Fibroblast of skin of scalp (primary cell): ENCODE data around the gene ZNF423. TPM values are rescaled to one million over a fixed set of nuclear protein-coding genes. Genes with fewer than 3 reads are reported as not detected.
"Not testable (repeated sequence)": the region's sequence is repeated elsewhere in the genome, so short reads cannot be mapped to it uniquely, and the experiment has no call there.

Experiments
- DNase-seq: peaks from one replicate; pipeline ENCODE4 v3.0.0-alpha.2; 2013
- polyA plus RNA-seq, 2 experiments: library from polyadenylated mRNA; unstranded; fragments of 120-200 nt; gene quantifications; one replicate each; pipeline ENCODE4 v1.2.1, GENCODE V29; 2013; ENCODE audit not compliant: insufficient read length in 2 of 2

Gene ZNF423
- 8.3 TPM for polyA plus RNA-seq (2013, experiment 1 of 2; ENCODE audit: insufficient read length)
- polyA plus RNA-seq (2013, experiment 2 of 2; ENCODE audit: insufficient read length): 9.0 TPM

- no peak for DNase-seq
Observed at GRCh38 chr16:49855822-49856671, at the start of gene ZNF423. ZNF423 (minus strand) TSS chr16:49856112; CDS start chr16:49855774, 338 bp downstream.

GRCh38 chr16:49904348-49905062, 48.6 kb upstream of the ZNF423 start:
- DNase-seq: no peak

GRCh38 chr16:49902908-49903307, 47.0 kb upstream of the ZNF423 start:
- DNase-seq: no peak

- no peak for DNase-seq
Observed at GRCh38 chr16:49901711-49902110, 45.8 kb upstream of the ZNF423 start.

GRCh38 chr16:49900875-49901274, 45.0 kb upstream of the ZNF423 start:
- DNase-seq: no peak

GRCh38 chr16:49899991-49900695, 44.2 kb upstream of the ZNF423 start:
- no peak for DNase-seq

GRCh38 chr16:49896447-49896964, 40.6 kb upstream of the ZNF423 start:
- no peak for DNase-seq

- DNase-seq: no peak
Observed at GRCh38 chr16:49890876-49891275, 35.0 kb upstream of the ZNF423 start.

GRCh38 chr16:49889725-49890397, 33.9 kb upstream of the ZNF423 start:
- peak; percentile 32 for DNase-seq

GRCh38 chr16:49886554-49887094, 30.7 kb upstream of the ZNF423 start:
- DNase-seq: no peak

GRCh38 chr16:49884033-49885015, 28.4 kb upstream of the ZNF423 start:
- DNase-seq: no peak

GRCh38 chr16:49883076-49884014, 27.4 kb upstream of the ZNF423 start:
- peak; percentile 7 for DNase-seq

GRCh38 chr16:49881890-49882289, 26.0 kb upstream of the ZNF423 start:
- no peak for DNase-seq

GRCh38 chr16:49878540-49878939, 22.6 kb upstream of the ZNF423 start:
- not testable (repeated sequence) for DNase-seq

GRCh38 chr16:49876716-49877129, 20.8 kb upstream of the ZNF423 start:
- DNase-seq: peak; percentile 55

- peak; percentile 13 for DNase-seq
Observed at GRCh38 chr16:49875806-49876715, 20.1 kb upstream of the ZNF423 start.

GRCh38 chr16:49874613-49875237, 18.8 kb upstream of the ZNF423 start:
- no peak for DNase-seq

GRCh38 chr16:49871824-49872223, 15.9 kb upstream of the ZNF423 start:
- not testable (repeated sequence) for DNase-seq
